Stimulated activated CD4-positive, alpha-beta T cell treated with anti-CD3 and anti-CD28 coated beads, TNF-alpha, amount 100 ng/mL, for 1 hour (primary cell): ENCODE results near the gene P2RY14.

Experiments used
- DNase-seq, 3 donors: peaks; one replicate each; pipeline ENCODE4 v3.0.0-alpha.2; 2020; ENCODE audit warnings: low read depth in 3 of 3, low spot score in 1 of 3

P2RY14 gene

DNA sequence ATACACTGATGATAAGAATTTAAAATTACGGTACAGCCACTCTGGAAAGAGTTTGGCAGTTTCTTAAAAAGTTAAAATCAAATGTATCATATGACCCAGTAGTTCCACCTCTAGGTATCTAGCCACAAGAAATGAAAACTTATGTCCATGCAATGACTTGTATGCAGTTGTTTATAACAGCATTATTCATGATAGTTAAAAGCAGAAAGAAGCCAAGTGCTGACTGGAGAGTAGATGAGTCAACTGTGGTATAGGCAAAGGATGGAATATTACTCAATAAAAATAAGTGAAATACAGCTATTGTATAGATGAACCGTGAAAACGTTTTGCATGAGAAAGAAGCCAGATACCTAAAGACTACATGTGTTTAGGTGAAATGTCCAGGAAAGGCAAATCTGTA, 23.4 kb upstream of the P2RY14 start:
- DNase-seq: no peak

GRCh38 chr3:151300539-151300938, 22.2 kb upstream of the P2RY14 start:
- no peak for DNase-seq

- no peak for DNase-seq
Observed at GRCh38 chr3:151299006-151299405, 20.7 kb upstream of the P2RY14 start.

DNA sequence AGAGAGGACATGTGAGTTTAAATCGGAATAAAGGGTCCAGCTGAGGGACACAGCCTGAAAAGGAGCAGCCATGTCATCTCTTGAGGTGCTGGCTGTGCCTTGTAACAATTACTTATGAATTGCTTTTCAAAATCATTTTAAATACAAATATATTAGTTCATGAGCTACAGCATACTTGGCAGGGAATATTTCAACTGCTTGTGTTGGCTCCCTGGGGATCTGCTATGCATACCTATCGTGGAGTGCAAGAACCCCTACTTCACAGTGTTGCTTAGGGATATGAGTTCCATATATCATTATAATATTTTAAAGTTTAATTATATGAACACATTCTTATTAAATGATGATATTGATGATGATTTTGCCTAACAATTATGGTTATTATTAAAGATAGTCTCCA, 19.1 kb upstream of the P2RY14 start:
- DNase-seq: no peak

GRCh38 chr3:151296226-151296625, 17.9 kb upstream of the P2RY14 start:
- no peak for DNase-seq

DNA sequence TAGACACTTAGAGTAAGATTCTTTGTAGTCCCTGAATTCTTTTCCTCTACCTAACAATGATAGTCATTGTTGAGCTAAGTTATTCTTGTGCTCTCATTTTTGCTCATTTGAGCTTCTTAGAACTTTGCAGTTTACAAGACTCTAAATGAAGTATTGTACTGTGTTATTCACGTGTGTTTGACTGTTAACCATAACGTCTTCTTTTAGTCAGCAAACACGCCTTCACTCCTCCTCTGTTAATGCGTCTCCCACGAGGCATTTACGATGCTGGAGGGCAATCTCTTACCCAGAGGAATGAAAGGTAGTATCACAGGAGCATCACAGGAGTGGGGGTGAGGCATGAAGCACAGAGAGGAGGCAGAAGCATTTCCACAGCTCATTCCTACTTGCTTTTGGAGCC, 14.8 kb upstream of the P2RY14 start:
- no peak for DNase-seq

- no peak for DNase-seq
Observed at GRCh38 chr3:151290673-151291072, 12.3 kb upstream of the P2RY14 start.

DNA sequence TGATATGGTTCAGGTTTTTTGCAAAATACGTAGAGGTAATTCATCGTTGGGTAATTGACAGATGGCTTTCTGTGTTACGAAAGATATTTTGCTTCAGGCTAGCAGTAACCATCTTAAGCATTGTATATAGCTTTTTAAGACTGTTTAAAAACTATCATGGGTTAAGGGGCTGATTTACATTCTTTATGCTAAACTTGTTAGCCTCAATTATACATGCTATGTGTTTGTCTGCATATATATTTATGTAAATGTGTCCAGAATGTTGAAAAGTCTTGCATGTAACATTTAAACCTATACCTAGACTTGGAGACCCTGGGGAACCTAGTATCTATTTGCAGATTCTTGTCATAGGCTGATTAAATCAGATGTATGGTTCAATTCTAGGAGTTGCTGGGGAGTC, 11.1 kb upstream of the P2RY14 start:
- DNase-seq: no peak

DNA sequence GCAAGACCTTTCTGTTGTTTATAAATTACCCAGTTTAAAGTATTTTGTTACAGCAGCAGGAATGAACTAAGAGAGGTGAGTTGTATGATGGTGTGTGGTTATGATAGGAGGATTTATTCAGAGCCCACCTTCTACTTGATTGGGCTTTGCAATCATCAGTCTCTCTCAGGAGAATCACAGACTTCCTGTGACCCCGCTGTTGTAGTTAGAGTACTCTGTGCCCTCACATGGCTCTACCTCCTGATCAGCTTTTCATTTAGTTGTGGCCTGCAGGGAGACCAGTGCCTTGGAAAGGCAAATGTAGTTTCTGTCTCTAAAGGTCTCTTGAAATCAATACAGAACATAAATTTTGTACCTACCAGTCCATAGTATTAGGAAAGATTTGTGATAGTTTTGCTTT, 7.6 kb upstream of the P2RY14 start:
- DNase-seq: no peak

DNA sequence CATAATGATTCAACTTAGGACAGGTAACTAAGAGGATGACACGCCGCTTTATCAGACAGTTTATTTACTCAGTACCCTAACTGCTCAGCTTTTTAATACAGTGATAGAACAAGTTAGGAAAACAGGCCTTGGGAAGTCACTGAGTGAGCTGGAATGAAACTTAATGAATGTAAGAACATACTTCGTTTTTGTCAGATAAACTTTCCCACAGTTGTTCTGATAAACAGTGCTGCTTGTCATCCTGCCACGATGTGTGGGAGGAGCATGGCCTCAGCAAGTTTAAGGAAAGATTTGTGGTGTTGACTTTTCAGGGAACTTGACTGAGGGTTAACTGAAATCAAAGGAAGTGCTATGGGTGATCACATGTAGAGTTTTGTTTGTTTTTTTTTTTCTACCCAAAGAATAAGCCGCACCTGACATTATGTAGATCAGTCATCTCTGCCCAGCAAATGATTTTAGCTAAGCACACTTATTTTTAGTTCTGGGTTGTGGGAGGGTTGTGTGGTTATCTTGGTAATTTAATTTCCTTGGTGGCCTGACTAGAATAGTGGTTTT, 5.6 kb upstream of the P2RY14 start:
- no peak for DNase-seq

DNA sequence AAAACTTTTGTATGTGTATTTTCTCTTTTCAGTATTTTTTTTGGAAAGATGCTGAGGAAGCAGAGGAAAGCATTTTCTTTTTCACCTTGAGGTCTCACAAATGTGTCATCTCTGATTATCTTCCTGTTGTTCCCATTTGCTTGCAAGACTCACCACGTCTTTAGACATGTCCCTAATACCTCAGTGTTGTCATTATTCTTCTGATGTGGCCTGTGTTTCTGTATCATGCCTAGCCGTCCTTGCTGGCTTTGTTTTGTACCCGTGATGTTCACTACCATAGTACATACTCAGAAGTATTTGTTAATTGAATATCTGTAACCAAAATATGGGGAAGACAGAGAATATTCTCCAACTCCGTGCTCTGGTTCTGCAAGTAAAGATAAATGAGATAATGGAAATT, 5.0 kb upstream of the P2RY14 start:
- DNase-seq: no peak

DNA sequence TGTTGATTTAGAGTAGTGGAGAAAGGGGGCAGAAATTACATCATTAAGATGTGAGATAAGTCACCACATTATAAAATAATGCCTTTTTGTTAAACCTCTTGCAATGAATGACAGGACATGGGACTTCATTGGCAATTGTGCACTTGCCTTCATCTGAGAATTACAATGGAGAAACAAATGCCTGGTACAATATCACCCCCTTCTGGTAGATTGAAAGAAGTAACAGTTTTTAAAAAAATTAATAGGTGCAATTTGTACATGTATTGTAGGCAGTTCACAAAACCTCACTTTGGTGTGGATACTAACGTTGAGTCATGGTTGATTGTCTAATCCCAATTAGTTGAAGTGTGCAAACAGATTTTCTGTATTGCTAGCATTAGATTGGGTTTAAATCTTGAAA, 4.6 kb upstream of the P2RY14 start:
- DNase-seq: no peak

DNA sequence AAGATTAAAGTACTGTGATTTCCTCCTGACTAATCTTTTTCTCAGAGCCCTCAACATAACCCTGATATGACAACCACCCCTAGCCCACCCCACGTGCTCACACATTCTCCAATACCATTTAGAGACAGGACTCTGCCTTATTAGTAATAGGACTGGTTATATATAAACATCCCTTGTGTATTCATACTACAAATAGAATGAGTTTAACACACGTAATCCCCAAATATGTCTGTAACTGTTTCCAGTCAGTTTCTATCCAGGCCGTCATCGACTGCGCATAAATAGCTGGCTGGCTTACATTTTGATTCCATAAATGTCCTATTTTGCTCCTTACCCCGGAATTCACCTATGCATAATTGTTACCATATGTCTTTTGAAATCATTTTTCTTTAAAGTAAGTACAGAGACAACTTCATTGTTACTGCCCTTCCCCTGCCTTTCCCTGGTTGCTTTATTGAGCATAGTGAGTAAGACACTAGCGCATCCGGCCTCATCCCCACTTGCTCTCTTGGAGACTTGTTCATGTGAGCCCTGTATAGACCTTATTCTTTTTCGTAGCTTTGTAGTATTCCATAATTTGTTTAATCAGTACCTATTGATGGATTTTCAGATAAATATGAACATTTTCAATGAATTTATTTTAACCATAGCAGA, 3.5 kb upstream of the P2RY14 start:
- no peak for DNase-seq

GRCh38 chr3:151276687-151277042, 1.7 kb downstream of the P2RY14 start:
- no peak for DNase-seq

DNA sequence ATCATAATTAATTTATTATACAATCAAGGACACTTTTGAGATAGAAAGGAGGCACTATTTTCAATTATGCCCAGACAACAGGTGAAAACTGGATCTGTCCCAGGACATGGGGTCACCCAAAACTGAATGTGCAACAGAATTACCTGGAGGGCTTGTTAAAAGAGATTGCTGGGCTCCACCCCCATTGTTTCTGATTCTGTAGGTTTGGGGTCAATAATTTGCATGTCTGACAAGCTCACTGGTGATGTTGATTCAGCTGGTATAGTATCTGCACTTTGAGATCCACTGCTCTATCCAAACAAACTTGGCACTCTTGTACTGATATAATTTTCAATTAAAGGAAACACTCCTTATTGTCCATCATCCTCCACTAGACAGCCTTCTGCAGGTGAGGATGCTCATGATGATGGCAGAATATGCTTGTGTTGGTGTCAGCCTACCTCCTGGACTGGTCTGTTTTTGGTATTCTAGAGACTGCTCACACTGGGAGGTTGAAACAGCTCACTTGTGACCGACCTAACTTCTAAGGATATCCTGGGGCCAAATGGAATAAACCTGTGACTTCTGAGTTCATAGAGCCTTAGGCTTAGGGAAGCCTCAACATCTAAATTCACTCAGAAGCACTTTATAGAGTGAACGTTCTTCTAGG, 2.2 kb downstream of the P2RY14 start:
- DNase-seq: no peak

DNA sequence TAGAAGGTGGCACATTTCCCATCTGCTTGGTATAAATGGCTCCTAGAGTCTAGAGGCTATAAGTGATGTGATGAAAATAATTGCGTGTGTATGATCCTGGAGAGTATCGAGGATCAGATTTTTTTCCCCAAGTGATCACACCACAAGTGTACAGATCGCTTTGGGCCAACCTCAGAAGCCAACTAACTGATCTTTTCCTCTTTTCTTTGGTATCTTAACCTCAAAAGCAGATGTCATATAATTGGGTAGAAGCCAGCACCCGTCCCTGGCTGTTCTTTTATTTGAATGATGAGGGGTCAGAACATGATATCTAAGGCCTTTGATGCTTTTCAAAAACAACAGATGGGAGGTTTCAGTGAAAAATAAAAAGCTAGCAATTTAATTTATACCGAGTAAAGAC, 3.3 kb downstream of the P2RY14 start:
- no peak for DNase-seq

- no peak for DNase-seq
Observed at GRCh38 chr3:151269631-151270030, 8.7 kb downstream of the P2RY14 start.

DNA sequence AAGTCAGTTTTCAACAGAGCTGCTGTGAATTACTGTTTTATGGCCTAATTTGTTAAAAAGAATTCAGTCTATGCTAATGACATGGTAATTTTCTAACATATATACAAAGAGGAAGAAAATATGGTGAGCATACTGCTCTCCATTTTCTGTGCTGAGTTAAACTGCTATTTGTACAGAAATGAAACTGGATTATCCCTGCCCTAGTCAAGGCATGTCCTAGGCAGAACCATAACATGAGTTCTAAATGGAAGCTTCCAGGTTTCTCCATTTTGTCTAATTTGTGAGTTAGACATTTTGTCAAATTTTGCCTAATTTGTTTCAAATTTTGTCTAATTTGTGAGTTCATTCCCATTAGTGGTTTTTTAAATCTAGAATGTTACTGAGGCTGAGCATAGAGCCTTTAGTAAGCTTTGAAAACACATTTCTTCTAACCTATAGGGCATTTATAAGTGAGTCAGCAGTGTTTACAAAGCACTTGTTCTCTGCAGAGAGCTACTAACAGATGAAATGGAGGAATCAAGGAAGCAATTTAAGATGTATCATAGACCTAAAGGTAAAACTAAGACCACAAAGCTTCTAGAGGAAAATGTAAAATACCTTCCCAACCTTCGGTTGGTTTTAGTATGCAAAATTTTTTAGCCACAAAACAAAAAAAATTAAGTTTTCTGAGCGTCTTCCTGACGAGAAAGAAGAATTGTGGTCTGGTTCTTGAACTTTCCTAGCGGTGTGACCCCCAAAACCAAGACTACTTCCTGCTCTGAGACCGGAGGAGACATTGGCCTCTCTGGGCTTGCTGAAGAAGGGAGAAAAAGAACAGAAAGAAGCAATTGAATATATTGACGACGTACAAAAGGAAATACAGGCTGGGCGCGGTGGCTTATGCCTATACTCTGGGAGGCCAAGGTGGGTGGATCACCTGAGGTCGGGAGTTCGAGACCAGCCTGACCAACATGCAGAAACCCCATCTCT, 9.8 kb downstream of the P2RY14 start:
- no peak for DNase-seq

DNA sequence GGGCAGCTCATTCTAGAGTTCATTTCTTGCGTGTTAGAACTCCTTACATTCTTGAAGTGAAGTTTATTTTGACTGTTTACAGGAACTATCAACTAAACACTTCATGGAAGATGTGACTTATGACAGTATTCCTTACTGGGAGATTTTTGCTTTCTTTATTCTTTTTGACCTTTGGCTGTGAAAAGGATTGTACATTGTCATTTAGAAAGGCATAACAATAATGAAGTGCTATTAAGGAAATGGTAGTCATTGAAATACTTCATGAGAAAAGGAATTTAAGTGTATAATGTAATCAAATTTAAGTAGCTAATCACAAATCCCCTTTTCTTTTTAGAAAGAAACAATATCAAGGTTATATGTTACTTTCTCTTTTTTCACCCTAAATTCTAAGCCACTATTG, 11.3 kb downstream of the P2RY14 start:
- DNase-seq: no peak

DNA sequence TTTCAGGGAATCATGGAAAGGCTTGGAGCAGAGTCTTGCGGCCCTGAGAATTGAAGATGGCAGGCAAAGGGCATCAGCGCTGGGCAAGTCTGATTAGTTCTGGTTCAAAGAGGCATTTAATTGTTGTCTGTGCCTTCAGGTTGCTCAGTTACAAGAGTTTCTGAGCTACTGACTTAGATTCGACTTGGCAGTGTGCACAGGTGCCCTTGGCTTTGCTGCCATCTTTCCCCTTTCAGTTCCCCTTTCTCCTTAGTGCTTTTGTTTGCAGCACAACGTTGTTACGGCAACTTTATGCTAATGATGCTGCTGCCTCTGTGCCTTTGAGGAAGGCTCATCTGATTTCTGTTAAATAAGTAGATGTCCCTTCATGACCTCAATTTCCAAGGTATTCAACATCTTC, 12.5 kb downstream of the P2RY14 start:
- DNase-seq: no peak

DNA sequence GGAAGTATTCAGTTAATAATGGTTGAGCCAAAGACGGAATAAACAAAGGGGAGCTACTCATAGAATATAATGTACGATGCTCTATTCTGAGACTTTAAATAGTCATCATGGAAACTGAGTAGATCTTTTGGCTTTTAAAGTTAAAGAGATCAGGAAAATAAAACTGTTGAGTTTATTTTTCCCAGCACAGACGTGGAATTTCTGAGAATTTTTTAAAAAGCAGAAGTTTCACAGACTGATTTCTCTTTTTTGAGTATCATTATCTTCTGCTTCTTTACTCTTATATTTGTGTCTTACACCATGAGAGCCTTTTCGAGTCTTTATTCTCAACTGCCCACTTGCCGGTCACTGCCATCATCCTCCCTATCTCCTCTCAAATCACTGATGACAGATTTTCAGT, 13.2 kb downstream of the P2RY14 start:
- no peak for DNase-seq

GRCh38 chr3:151264605-151265004, 13.7 kb downstream of the P2RY14 start:
- DNase-seq: no peak
